ENCODE data around the gene SDC3.

SDC3 gene

GRCh38 chr1:30904962-30905335 lies 3.6 kb downstream of the SDC3 start:
- no peak for DNase-seq (ENCODE audit: low read depth in 2 of 2)

GRCh38 chr1:30904191-30904961 lies 4.2 kb downstream of the SDC3 start:
- no peak for DNase-seq (ENCODE audit: low read depth in 2 of 2)

GRCh38 chr1:30903343-30904034 lies 5.1 kb downstream of the SDC3 start:
- no peak for DNase-seq (ENCODE audit: low read depth in 2 of 2)

GRCh38 chr1:30902593-30903290 lies 5.8 kb downstream of the SDC3 start:
- DNase-seq (ENCODE audit: low read depth in 2 of 2) = no peak

- no peak for DNase-seq (ENCODE audit: low read depth in 2 of 2)
Measured at GRCh38 chr1:30901798-30902581, 6.6 kb downstream of the SDC3 start.

DNA sequence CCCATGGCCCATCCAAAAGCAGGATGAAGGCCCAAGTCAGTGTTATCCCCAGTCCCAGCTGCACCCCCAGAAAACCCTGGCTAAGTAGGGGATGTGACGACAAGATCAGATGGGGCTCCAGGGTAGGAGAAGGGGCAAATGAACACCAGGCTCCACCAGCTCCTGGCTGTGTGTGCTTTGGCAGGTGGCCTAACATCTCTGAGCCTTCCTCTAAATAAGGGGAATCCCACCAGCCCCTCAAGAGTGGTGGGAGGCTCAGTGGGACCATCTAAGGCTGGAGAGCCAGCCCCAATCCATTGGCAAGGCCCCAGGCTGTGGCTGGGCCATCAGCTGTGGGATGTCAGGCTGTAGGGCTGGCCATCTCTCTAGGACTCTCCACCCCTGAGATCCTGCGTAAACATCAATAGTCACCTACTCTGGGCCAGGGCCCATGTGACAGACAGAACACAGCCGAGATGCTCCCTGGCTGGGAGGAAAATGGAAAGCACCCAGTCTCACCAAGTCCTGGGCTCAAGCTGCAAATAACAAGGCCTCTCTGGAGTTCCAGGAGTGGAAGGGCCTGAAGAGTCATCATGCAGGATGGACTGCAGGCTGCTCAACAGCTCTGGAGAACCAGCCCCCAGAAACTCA lies 7.5 kb downstream of the SDC3 start:
- DNase-seq (ENCODE audit: low read depth in 2 of 2) = no peak

DNA sequence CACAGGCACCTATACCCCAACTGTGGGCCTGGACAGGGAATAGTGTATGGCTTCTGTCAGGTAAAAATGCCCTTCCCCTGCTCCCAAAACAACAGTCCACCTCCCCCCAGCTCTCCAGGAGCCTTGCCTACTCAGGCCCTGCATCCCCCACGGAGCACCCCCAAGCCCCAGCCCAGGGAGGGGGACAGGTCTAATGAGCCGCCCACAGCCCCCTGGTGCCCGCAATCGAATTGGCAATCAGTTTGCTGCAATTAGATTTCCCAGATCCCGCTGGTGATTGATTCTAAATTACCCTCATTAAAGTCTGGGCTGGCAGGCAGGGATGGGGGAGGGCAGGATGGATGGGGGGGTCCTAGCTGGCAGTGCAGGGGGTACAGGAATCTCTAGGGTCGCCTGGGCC lies 8.1 kb downstream of the SDC3 start:
- no peak for DNase-seq (ENCODE audit: low read depth in 2 of 2)

DNA sequence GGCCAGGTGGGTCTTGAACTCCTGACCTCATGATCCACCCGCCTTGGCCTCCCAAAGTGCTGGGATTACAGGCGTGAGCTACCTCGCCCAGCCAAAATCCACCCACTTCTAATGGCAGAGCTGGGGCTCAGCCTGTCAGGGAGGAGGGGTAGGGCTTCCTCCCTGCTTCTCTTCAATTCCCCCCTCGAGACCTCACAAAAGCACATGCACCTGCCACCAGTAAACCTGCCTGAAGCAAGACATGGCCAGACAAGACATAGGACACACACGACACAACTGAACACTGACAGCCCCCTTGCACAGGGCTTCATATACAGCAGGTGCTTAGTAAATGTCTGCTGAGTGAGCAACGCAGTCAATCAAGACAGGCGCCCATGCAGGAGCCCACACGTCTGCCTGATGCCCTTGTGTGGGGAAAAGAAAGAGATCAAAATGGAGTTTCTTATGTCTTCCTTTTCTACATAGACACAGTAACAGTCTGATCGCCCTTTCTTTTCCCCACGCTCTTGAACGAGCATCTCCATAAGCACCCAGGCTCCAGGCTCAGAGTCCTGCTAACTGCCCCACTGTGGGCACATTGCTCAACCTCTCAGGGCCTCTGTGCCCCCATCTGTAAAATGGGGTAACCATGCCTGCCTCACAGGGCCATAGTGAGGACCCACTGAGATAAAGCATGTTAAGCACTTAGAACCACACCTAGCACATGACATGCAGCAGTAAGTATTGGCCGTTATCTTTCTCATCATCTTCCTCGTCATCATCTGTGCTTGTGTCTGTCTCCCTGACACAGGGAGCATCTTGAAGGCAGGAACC lies 8.8 kb downstream of the SDC3 start:
- DNase-seq (ENCODE audit: low read depth in 2 of 2) = no peak

DNA sequence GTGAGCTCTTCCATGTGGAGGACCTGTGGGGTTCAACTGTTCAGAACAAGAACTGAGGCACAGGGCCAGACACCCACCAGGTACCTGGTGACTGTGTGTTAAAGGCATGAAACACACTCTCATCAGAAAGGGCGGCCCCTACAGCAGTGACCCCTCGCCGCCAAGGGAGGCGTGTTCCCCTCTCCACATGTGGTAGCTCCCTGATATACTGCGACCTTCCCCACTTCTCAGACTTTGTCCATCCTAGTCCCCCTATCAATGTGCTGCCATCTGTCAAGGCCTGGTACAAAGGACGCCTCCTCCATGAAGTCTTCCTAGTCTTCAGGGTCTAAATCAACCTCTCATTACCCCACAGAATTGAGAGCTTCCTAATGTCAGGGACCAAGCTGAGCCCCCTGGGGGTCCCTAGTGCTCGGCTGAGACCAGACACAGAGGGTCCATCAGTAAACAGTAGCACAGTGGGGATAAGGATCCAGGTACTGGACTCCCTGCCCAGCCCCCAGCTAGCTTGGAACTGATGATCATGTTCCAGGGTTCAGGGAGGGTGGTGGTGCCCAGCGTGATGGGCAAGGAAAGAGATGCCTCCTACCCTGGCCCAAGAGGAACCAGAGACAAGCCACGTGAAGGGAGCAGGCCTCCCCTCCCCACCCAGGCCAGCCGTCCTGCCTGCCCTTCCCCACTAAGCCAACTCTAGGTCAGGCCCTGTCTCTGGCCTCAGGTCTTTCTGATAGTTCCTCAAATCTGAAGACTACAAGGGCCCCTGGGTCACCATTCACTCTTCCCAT lies 10.3 kb downstream of the SDC3 start:
- DNase-seq (ENCODE audit: low read depth in 2 of 2) = no peak

DNA sequence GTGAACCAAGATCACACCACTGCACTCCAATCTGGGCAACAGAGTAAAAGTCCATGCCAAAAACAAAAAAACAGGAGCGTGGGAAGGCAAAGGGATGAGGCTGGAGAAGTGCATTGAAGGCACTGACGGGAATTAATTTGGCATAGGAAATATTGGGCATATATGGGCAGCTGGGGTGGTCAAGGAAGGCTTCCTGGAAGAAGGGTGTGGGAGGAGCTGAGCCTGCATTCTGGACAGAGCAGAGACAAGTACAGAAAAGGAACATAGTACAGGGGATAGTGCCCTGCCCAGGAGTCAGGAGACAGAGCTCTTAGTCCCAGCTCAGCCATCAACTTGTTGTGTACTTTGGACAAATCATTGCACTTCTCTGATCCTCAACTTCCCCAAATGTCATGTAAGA lies 11.7 kb downstream of the SDC3 start:
- no peak for DNase-seq (ENCODE audit: low read depth in 2 of 2)

DNA sequence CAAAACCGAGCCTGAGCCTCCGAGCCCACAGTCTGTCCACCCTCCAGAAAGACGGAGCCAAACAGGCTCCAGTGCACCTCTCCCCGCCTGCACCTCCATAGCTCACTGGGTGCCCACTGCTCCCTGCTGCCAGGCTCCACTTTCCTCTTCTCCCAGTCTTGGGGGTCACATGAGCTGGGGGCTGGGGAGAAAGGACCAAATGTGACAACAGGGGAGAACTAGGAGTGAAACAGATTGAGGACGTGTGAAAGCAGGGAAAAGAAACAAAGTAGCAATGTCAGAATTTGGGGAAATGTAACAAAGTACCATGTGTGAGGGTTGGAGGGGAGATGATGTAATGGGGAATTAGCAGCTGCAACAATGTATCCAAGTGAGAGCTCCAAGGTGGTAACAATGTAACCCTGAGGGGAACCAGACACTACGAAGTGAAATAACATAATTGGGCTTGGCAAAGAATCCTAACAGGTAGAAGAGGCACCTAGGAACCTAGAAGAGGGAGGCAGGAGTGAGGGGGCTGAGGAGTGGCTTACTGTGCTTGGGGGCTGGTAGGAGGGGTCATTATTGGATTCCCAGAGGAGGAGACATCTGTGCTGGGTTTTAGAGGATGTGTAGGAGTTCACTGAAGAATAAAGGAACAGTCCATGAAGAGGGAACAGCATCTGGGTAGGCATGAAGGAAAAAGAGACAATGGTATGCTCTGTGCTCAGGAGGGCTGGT lies 12.5 kb downstream of the SDC3 start:
- no peak for DNase-seq (ENCODE audit: low read depth in 2 of 2)

- DNase-seq (ENCODE audit: low read depth in 2 of 2) = no peak
Measured at GRCh38 chr1:30895382-30895943, 13.1 kb downstream of the SDC3 start.

GRCh38 chr1:30894508-30894973 lies 14.0 kb downstream of the SDC3 start:
- no peak for DNase-seq (ENCODE audit: low read depth in 2 of 2)

DNA sequence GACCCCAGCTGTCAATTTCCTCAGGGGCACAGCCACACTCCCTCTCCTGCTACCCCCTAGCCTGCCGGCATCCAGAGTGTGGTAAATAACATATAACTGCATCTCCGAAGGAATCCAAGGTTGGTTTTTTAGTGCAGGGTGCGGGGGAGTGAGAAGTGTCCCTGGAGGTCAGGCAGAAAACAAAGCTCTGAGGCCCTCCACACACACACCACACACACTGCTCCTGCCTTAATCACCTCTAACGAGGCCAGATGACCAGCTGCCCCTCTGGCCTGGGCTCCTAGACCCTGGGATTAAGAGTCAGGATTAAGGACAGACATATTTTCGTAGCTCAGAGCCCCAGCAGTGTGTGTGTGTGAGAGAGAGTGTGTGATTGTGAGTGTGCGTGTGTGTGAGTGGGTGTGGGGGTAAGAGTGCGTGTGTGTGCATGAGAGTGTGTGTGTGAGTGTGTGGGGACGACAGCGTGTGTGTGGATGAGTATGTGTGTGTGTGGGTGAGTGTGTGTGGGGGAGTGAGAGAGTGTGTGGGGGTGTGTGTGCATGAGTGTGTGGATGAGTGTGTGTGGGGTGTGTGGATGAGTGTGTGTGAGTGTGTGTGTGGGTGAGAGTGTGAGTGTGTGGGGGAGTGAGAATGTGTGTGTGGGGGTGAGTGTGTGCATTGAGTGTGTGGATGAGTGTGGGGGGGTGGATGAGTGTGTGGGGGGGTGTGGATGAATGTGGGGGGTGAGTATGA lies 14.6 kb downstream of the SDC3 start:
- DNase-seq (ENCODE audit: low read depth in 2 of 2) = no peak

DNA sequence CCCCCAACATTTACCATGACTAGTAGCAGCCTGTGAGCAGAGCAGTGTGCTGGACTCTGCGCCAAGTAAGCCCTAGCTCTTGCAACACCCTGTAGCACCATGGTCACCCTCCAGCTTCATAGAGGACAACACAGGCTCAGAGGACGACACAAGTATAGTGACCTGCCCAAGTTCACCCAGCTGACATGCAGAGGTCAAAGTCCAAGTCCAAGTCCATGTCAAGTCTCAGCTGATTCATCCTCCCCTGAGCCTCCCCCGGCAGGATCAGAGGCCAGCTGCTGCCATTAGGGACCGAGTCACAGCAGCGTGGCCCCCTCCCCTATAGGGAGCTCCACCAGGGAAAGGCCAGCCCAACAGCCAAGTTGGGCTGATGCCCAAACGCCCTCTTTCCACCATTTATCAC lies 15.9 kb downstream of the SDC3 start:
- DNase-seq (ENCODE audit: low read depth in 2 of 2) = no peak

DNA sequence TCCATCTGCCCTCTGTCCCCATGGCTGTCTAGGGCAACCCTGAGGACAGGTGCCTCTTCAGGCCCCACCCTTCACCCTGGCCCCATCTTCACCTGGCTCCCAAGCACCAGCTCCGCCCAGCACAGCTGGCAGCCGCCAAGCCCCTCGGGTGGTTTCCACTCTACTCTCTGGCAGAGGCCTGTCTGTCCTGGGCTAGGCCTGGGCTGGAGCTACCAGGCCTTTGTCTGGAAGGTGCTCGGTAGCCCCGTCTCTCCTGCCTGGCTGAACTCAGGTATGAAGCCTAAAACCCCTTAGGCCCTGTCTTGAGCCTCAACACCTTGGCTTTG lies 17.4 kb downstream of the SDC3 start:
- no peak for DNase-seq (ENCODE audit: low read depth in 2 of 2)

GRCh38 chr1:30890502-30891226 lies 17.9 kb downstream of the SDC3 start:
- DNase-seq (ENCODE audit: low read depth in 2 of 2) = no peak

DNA sequence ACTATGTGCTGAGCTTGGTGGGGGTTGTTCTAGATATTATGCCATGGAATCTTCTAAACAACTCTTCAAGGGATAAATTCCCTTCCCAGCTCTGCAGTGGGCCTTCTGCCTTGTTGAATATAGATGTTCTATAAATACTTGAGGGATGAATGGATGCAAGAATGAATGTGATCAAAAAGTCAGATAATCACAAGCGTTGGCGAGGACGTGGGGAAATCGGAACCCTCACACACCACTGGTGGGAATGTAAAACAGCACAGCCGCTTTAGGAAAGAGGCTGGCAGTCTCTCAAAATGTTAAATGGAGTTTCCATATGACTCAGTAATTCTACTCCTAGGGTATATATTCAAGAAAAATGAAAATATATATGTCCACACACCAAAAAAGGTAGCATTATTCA lies 19.0 kb downstream of the SDC3 start:
- DNase-seq (ENCODE audit: low read depth in 2 of 2) = no peak
